Posterior cingulate gyrus (tissue), 11 donors: ENCODE results near the gene PUS3.
"Not testable (repeated sequence)": the region's sequence is repeated elsewhere in the genome, so short reads cannot be mapped to it uniquely, and the experiment has no call there.

ENCODE experiments used
- DNase-seq, 10 donors: peaks; one replicate each; pipeline versions ENCODE4 v3.0.0 to v3.0.0-alpha.2; 2020 to 2021; ENCODE audit warnings: mixed read lengths in 3 of 10
- intact Hi-C: fragments of 100-400 bp; cut with DNase I; formaldehyde crosslinking; loops from one replicate; pipeline ENCODE4 v1.15.1; 2023

The PUS3 gene

GRCh38 chr11:125874556-125875124 is 28.4 kb downstream of the PUS3 start:
- peak in 8 of 10 donors; percentile 40 to 92 (median 69) for DNase-seq

GRCh38 chr11:125873881-125874555 is 29.0 kb downstream of the PUS3 start:
- DNase-seq: no peak
- intact Hi-C loops: loop anchor here (5.0 to 10.0 kb wide), 2 partner anchors 247 to 779 kb away; partner anchors contain the start of gene CHEK1

More at GRCh38 chr11:125874556-125875124, 28.4 kb downstream of the PUS3 start:
- intact Hi-C loops: loop anchor here (5.0 to 10.0 kb wide), 2 partner anchors 247 to 780 kb away; partner anchors contain the start of gene CHEK1

DNA sequence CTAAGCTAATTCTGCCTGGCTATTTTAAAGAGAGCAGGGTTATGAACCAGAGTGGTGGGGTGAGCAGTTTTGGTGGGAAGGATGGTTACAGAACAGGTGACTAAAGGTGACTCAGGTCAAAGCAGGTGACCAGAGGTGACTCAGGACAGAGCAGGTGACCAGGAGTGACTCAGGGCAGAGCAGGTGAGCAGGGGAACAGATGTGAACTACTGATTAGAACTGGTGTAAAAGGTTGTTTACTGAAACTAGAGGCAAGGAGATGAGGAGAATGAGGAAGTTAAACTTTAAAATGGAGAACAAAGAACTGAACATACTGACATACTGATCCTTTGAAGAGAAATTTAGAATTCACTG is 30.9 kb downstream of the PUS3 start:
- intact Hi-C loops: loop anchor here (5.0 to 10.0 kb wide), 2 partner anchors 245 to 777 kb away; partner anchors contain the start of gene CHEK1
- DNase-seq: no peak

DNA sequence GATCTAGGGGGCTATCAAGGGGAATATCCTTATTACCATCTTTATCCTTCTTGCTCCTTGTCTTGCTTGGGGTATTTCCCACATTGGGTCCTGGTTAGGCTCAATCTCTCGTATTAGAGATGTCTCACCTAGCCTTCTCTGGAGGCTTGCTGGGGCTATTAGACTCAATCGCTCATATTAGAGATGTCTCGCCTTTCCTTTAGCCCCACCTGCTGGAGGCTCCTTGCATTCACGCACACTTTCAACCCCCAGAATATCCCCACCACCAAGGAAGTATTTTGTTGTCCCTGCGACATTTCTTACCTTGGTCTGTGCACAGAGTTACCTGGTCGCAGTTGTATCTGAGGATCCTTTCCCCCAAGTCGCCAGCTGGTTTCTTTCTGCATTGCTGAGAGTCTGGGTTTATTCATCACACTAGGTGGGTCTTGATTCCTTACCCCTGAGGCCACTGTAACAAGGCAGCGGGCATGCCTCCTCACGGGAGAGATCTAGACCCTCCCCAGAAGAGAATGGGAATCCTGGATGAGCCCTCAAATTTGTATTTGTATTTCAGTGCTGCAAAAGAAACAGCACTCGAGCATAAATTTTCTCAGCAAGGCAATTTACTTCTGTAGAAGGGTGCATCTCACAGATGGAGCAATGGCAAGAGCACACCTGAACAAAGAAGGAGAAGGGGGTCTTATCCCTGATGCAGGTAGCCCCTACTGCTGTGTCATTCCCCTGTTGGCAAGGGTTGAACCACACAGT is 31.4 kb downstream of the PUS3 start:
- DNase-seq: peak in 2 of 10 donors; percentile 41 to 67
- intact Hi-C loops: loop anchor here (5.0 to 10.0 kb wide), 2 partner anchors 244 to 777 kb away; partner anchors contain the start of gene CHEK1

GRCh38 chr11:125869521-125869920 is 33.5 kb downstream of the PUS3 start:
- no peak for DNase-seq

GRCh38 chr11:125865354-125865753 is 37.7 kb downstream of the PUS3 start:
- intact Hi-C loops, DNase-seq: not testable (repeated sequence)

More at GRCh38 chr11:125869521-125869920, 33.5 kb downstream of the PUS3 start:
- intact Hi-C loops: no loop called here

DNA sequence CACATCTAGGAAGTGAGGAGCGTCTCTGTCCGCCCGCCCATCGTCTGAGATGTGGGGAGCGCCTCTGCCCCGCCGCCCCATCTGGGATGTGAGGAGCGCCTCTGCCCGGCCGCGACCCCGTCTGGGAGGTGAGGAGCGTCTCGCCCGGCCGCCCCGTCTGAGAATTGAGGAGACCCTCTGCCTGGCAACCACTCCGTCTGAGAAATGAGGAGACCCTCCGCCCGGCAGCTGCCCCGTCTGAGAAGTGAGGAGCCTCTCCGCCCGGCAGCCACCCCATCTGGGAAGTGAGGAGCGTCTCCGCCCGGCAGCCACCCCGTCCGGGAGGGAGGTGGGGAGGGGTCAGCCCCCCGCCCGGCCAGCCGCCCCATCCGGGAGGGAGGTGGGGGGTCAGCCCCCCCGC is 40.2 kb downstream of the PUS3 start:
- intact Hi-C loops: not testable (repeated sequence)
- peak in 1 of 10 donors; percentile 60 for DNase-seq

DNA sequence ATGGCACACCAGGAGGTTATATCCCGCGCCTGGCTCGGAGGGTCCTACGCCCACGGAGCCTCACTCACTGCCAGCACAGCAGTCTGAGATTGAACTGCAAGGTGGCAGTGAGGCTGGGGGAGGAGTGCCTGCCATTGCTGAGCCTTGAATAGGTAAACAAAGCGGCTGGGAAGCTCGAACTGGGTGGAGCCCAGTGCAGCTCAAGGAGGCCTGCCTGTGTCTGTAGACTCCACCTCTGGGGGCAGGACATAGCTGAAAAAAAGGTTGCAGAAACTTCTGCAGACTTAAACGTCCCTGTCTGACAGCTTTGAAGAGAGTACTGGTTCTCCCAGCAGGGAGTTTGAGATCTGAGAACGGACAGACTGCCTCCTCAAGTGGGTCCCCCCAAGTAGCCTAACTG is 45.3 kb downstream of the PUS3 start:
- intact Hi-C loops: not testable (repeated sequence)

DNA sequence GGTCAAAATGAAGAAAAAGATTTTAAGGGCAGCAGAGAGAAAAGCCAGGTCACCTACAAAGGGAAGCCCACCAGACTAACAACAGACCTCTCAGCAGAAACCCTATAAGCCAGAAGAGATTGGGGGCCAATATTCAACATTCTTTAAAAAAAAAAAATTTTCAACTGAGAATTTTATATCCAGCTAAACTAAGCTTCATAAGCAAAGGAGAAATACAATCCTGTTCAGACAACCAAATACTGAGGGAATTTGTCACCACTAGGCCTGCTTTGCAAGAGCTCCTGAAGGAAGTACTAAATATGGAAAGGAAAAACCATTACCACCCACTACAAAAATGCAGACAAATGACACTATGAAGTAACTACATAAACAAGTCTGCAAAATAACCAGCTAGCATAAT is 56.8 kb downstream of the PUS3 start:
- DNase-seq: no peak
- intact Hi-C loops: no loop called here

More for the DNA sequence above, 45.3 kb downstream of the PUS3 start:
- not testable (repeated sequence) for DNase-seq
